ENCODE data around the gene C6orf132.

Gene C6orf132

DNA sequence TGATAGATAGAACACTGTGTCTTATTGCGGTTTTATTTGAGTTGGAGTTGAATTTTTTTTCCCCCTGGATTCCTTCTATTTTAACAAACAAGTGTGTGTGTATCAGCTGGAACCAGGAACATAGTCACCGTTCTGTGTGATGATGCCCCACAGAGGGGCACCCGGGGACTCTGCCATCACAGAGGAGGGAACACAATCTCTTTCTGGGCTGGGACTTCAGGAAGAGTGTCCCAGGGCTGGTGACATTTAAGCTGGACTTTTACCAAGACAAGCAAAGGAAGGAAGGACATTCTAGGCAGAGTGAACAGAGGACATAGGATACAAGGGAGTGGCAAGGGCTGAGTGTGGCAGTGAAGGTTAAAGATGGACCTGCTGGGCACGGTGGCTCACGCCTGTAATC, 58.9 kb downstream of the C6orf132 start:
- TF ChIP-seq ZNF184 (tag by site-specific recombination; IDR thresholded peaks at IDR 0.05) (no peak), ZNF169 (tag by site-specific recombination; IDR thresholded peaks at IDR 0.05) (no peak), ZNF629 (tag by site-specific recombination; IDR thresholded peaks at IDR 0.05) (no peak), SP7 (tag by site-specific recombination; IDR thresholded peaks at IDR 0.05) (no peak), ZNF837 (tag by site-specific recombination; IDR thresholded peaks at IDR 0.05) (no peak), ZNF530 (tag by site-specific recombination; IDR thresholded peaks at IDR 0.05; ENCODE audit: low read depth) (no peak), ZSCAN30 (tag by site-specific recombination; IDR thresholded peaks at IDR 0.05) (no peak), ZBTB20 (tag by site-specific recombination; IDR thresholded peaks at IDR 0.05) (no peak)
- TF ChIP-seq, protein P1, sequence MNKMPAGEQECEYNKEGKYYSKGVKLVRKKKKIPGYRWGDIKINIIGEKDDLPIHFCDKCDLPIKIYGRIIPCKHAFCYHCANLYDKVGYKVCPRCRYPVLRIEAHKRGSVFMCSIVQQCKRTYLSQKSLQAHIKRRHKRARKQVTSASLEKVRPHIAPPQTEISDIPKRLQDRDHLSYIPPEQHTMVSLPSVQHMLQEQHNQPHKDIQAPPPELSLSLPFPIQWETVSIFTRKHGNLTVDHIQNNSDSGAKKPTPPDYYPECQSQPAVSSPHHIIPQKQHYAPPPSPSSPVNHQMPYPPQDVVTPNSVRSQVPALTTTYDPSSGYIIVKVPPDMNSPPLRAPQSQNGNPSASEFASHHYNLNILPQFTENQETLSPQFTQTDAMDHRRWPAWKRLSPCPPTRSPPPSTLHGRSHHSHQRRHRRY (tag by site-specific recombination; IDR thresholded peaks at IDR 0.05): no peak
- TF ChIP-seq, protein P2, sequence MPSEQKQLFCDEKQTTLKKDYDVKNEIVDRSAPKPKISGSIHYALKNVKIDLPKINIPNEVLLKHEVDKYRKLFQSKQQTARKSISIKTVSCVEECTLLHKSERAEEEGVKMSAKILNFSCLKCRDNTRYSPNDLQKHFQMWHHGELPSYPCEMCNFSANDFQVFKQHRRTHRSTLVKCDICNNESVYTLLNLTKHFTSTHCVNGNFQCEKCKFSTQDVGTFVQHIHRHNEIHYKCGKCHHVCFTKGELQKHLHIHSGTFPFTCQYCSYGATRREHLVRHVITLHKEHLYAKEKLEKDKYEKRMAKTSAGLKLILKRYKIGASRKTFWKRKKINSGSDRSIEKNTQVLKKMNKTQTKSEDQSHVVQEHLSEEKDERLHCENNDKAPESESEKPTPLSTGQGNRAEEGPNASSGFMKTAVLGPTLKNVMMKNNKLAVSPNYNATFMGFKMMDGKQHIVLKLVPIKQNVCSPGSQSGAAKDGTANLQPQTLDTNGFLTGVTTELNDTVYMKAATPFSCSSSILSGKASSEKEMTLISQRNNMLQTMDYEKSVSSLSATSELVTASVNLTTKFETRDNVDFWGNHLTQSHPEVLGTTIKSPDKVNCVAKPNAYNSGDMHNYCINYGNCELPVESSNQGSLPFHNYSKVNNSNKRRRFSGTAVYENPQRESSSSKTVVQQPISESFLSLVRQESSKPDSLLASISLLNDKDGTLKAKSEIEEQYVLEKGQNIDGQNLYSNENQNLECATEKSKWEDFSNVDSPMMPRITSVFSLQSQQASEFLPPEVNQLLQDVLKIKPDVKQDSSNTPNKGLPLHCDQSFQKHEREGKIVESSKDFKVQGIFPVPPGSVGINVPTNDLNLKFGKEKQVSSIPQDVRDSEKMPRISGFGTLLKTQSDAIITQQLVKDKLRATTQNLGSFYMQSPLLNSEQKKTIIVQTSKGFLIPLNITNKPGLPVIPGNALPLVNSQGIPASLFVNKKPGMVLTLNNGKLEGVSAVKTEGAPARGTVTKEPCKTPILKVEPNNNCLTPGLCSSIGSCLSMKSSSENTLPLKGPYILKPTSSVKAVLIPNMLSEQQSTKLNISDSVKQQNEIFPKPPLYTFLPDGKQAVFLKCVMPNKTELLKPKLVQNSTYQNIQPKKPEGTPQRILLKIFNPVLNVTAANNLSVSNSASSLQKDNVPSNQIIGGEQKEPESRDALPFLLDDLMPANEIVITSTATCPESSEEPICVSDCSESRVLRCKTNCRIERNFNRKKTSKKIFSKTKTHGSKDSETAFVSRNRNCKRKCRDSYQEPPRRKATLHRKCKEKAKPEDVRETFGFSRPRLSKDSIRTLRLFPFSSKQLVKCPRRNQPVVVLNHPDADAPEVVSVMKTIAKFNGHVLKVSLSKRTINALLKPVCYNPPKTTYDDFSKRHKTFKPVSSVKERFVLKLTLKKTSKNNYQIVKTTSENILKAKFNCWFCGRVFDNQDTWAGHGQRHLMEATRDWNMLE (tag by site-specific recombination; conservative IDR thresholded peaks at IDR 0.05; ENCODE audit: low read depth): no peak
- CTCF ChIA-PET: interaction anchor here (0.8 to 5.9 kb wide), 6 partner anchors 9 to 464 kb away, joined by 3 to 24 read pairs (median 4); no protein-coding TSS in a partner anchor
- Histone ChIP-seq H3K36me3 (ENCODE audit: control insufficient read depth in 2 of 2, insufficient read depth in 1 of 2, low read length in 2 of 2) (peaks cover 8 to 13% of the 10 kb centered on the region in 2 experiments; a peak in 2 of 3 replicates), H3K4me1 (ENCODE audit: control insufficient read depth, insufficient read depth, low read length) (no peaks in the 10 kb centered on the region), H3K27ac (ENCODE audit: extremely low read depth, low read depth, low read length) (no peak overlapping the region), H3K4me3 (ENCODE audit: low read depth, low read length) (no peak overlapping the region), H3K9me3 (ENCODE audit: control insufficient read depth, insufficient read depth, low read depth, low read length) (no peaks in the 10 kb centered on the region)
- POLR2A ChIA-PET: no interaction called here

DNA sequence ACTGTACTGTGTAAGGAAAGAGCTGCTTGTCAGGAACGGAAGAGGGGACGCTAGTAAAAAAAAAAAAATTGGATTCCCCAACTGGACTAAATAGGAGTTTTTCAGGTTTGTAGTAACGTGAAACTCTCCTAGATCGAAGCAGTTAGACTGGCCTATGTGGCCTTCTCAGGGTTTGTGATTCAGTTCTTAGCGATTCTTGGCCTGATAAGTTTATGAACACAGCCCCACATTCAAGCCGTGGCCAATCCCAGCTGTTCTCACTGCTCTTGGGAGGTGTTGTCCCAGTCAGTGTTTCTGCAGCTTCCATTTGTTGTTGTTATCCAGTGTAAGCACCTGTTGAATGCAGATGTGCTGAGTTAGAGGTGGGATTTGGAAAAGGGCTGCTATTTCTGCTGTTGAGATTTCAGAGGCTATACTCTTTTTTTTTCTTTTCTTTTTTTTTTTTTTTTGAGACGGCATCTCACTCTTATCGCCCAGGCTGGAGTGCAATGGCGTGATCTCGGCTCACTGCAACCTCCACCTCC, 62.4 kb downstream of the C6orf132 start:
- Histone ChIP-seq H3K4me1 (ENCODE audit: control insufficient read depth, insufficient read depth, low read length) (no peaks in the 10 kb centered on the region), H3K36me3 (ENCODE audit: control insufficient read depth in 2 of 2, insufficient read depth in 1 of 2, low read length in 2 of 2) (peaks cover 20 to 41% of the 10 kb centered on the region in 2 experiments; a peak in 2 of 3 replicates), H3K9me3 (ENCODE audit: control insufficient read depth, insufficient read depth, low read depth, low read length) (no peaks in the 10 kb centered on the region), H3K4me3 (ENCODE audit: low read depth, low read length) (no peak overlapping the region), H3K27ac (ENCODE audit: extremely low read depth, low read depth, low read length) (no peak overlapping the region)
- ChIA-PET CTCF (interaction anchor here (0.7 to 3.3 kb wide), 12 partner anchors 8 to 1024 kb away, joined by 3 to 24 read pairs (median 4); no protein-coding TSS in a partner anchor), POLR2A (interaction anchor here (1.1 kb wide), 1 partner anchor 29 kb away, joined by 3 read pairs; no protein-coding TSS in a partner anchor)
- no peak for TF ChIP-seq KLF1 (tag by site-specific recombination; IDR thresholded peaks at IDR 0.05)
- TF ChIP-seq SCRT1 (tag by site-specific recombination; IDR thresholded peaks at IDR 0.05; ENCODE audit: borderline replicate concordance): peak; percentile 94
- TF ChIP-seq SCRT2 (tag by site-specific recombination; IDR thresholded peaks at IDR 0.05): peak; percentile 96

DNA sequence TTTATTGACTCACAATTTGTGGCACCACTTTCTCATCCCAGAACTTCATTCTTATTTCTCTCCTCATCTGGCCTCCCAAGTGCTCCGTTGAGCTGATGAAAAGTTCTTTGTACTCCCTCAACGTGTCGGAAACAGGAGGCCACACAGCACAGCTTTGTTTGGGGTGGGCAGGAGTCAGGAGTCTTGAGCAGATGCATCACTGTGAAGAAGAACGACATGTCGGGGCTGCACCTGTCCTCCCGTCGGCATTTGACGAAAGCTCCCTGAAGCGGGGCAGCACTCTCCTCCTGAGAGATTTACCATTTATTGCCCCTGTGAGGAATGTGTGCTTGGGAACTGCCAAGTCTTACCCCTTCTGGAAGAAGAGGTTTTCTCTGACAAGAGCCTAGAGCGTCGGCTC, 64.0 kb downstream of the C6orf132 start:
- no peaks in the 10 kb centered on the region for H3K9me3 ChIP-seq (ENCODE audit: control insufficient read depth, insufficient read depth, low read depth, low read length)
- no peak overlapping the region for H3K4me3 ChIP-seq (ENCODE audit: low read depth, low read length)
- TF ChIP-seq ZNF600 (tag by site-specific recombination; IDR thresholded peaks at IDR 0.05): no peak
- peaks cover 21 to 53% of the 10 kb centered on the region in 2 experiments; a peak in 2 of 3 replicates for H3K36me3 ChIP-seq (ENCODE audit: control insufficient read depth in 2 of 2, insufficient read depth in 1 of 2, low read length in 2 of 2)
- no peaks in the 10 kb centered on the region for H3K4me1 ChIP-seq (ENCODE audit: control insufficient read depth, insufficient read depth, low read length)
- CTCF ChIA-PET: interaction anchor here (0.9 to 3.3 kb wide), 6 partner anchors 13 to 469 kb away, joined by 3 to 24 read pairs (median 4); no protein-coding TSS in a partner anchor
- POLR2A ChIA-PET: no interaction called here
- no peak overlapping the region for H3K27ac ChIP-seq (ENCODE audit: extremely low read depth, low read depth, low read length)
